GM21515 (cell line): ENCODE measurements around the gene SHISA3.

Experiments used
- ATAC-seq: cut with Tn5 transposase; IDR thresholded peaks from one replicate; pipeline ENCODE4 v1.9.1; 2021; ENCODE audit not compliant: unreplicated experiment

Gene SHISA3

GRCh38 chr4:42442601-42443000 is 45.3 kb downstream of the SHISA3 start:
- ATAC-seq: no peak

DNA sequence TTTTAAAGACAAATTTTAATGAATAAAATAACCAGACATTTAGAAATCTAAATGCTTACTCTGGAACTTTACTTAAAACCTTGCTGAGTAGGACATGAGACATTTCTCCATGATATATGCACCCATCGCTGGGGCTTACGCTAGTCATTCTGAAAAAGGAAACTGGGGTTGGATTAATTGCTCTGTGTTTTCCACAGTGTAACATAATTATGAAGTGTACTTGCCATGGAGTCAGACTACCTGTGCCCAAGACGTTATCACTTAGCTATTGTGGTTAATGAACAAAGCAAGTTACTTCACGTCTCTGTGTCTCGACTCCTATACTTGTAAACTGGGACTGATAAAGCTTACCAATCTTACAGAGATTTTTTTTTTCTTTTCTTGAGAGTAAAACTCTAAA is 47.8 kb downstream of the SHISA3 start:
- ATAC-seq: no peak

DNA sequence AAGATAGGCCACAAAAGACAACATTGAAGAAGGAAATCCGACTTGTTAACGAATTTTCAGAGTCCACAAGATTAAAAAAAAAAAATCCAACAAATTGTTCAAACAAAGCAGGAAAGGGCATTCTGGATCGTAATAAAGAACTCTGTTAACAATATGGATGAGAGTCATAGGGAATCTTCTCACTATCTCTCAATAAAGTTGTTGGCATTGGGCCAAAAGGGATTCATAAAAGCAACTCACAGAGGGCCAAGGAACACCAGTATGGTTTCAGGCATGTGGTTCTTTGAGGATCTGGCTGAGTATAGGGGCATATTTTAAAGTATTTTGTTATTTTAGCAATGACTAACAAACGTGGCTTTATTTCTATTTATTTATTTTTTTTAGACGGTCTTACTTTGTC is 49.5 kb downstream of the SHISA3 start:
- ATAC-seq: no peak
